ENCODE data around the gene SKI.

SKI gene

DNA sequence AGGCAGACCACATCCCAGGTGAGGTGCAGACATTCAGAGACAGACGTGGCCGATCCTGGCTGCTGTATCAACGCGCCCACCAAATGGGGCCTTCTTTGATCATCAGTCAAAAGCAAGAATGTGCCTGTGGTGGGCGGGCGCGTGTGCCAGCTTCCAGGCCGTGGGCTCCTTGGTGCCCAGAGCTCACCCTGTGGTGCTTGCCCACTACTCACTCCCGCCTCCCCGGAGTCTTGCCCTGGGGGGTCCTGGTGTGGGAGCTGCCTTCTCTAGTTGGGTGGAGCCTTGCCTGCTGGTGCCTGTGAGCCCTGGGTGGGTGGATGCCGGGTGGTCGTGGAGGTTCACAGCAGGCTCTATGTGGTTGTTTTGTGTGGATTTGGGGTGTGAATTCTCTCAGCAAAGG, 70.6 kb downstream of the SKI start:
- no peak for DNase-seq

DNA sequence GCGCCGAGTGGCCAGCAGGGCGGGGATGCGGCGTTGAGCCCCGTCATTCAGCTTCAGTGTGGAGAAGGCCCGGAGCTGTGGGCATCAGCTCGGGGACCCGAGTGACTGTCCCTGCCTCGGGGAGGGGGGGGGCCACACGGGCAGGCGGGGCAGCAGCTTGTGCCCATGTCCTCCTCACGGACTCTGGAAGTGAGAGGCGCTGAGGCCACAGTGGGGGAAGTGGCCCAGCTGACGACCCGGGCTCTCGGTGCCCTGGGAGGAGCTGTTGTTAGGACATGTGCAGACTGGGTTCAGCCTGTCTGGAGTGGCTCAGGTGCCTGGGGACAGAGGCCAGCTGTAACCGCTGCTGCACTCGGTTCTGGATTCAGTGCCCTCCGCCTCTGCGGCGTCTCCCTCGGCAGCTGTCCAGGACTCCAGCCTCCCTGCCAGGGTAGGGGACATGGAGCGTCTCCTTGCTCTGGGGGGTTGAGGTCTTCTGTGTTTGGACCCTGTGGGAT, 71.1 kb downstream of the SKI start:
- no peak for DNase-seq

DNA sequence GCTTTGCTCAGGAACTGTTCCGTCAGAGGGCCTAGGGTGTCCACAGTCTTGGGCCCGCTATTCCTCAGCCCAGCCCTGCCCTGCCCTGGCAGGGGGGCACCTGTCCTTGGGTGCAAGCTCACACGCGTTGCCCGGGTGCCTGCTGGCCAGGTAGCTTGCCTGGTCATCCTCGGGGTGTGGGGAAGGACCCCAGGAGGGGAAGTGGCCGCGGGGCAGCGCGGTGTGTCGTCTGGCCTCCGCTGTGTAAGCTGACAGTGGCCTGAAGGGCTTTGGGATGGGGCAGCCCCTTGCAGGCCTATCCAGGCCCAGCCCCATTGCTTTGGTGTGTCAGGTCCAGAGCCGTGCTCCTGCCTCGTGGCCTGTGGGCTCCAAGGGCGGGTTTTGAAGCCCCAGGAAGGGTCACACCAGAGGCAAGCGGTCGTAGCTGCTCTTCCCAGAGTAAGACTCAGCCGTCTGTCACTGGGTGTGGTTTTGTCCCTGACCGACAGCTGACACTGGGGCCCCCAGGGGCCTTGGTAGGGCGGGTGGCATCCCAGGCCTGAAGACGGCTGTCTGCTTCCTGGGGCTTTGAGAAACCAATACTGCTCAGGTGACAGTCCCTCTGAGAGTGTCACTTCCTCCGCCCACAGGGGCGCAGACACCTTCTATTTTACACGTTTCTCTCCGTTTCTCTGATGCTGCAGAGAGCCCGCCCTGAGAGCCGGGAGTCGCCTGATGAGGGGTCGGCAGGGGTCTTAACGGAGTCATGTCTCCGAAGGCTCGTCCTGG, 72.1 kb downstream of the SKI start:
- DNase-seq = peak; percentile 42 to 95 (median 65)

- DNase-seq = peak; percentile 69 to 99 (median 92)
These were observed 72.9 kb downstream of the SKI start for GRCh38 chr1:2300851-2301606.

- peak in 1 of 5 experiments; percentile 23 for DNase-seq
These were observed 73.6 kb downstream of the SKI start for GRCh38 chr1:2301607-2302291.

GRCh38 chr1:2302292-2302925, 74.3 kb downstream of the SKI start:
- DNase-seq = no peak

DNA sequence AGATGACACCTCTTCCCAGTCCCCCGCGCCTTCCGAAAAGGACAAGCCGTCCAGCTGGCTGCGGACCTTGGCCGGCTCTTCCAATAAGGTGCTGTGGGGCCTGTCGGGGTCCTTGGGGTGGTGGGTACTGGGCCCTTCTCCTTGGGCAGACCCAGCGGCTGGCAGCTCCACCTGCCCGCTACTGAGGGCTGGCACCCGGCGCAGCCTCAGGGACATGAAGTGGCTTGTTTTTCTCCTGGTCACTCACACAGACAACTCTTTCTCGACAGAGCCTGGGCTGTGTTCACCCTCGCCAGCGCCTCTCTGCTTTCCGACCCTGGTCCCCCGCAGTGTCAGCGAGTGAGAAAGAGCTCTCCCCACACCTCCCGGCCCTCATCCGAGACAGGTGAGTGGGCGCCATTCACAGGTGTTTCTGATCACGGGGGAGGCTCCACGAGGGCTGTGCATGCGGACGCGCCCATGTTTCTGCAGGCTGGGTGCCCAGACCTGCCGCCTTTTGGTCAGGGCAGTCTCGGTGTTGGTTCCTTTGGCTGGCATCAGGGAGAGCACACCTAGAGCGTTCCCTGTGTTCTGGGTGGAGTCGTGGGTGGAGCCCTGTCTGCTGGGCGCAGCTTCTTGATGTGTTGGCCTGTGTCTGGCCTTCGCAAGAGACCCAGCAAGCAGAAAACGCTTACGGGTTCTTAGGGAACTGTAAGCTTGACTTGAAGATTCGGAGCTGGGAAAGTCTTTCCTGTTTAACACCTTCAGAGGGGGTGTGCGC, 75.1 kb downstream of the SKI start:
- no peak for DNase-seq

DNA sequence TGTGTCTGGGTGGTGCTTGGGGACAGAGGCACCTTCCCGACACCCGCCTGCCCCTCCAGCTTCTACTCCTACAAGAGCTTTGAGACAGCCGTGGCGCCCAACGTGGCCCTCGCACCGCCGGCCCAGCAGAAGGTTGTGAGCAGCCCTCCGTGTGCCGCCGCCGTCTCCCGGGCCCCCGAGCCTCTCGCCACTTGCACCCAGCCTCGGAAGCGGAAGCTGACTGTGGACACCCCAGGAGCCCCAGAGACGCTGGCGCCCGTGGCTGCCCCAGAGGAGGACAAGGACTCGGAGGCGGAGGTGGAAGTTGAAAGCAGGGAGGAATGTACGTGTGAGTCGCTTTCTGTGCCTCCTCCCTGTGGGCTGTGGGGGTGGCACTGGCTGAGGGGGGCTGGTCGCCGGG, 75.7 kb downstream of the SKI start:
- no peak for DNase-seq

DNA sequence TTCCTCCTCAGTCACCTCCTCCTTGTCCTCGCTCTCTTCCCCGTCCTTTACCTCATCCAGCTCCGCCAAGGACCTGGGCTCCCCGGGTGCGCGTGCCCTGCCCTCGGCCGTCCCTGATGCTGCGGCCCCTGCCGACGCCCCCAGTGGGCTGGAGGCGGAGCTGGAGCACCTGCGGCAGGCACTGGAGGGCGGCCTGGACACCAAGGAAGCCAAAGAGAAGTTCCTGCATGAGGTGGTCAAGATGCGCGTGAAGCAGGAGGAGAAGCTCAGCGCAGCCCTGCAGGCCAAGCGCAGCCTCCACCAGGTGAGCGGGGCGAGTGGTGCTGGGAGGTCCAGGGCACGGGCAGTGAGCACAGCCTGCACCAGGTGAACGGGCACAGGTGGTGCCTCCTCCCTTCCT, 76.2 kb downstream of the SKI start:
- DNase-seq = no peak

GRCh38 chr1:2304921-2305681, 77.0 kb downstream of the SKI start:
- DNase-seq = peak in 1 of 5 experiments; percentile 51

- DNase-seq = no peak
These were observed 78.2 kb downstream of the SKI start for GRCh38 chr1:2306151-2306978.

GRCh38 chr1:2307064-2307605, 79.0 kb downstream of the SKI start:
- DNase-seq = no peak

- no peak for DNase-seq
These were observed 79.9 kb downstream of the SKI start for GRCh38 chr1:2307972-2308371.

- DNase-seq = no peak
These were observed 80.7 kb downstream of the SKI start for GRCh38 chr1:2308844-2309243.

- DNase-seq = no peak
These were observed 82.4 kb downstream of the SKI start for GRCh38 chr1:2310332-2311183.

DNA sequence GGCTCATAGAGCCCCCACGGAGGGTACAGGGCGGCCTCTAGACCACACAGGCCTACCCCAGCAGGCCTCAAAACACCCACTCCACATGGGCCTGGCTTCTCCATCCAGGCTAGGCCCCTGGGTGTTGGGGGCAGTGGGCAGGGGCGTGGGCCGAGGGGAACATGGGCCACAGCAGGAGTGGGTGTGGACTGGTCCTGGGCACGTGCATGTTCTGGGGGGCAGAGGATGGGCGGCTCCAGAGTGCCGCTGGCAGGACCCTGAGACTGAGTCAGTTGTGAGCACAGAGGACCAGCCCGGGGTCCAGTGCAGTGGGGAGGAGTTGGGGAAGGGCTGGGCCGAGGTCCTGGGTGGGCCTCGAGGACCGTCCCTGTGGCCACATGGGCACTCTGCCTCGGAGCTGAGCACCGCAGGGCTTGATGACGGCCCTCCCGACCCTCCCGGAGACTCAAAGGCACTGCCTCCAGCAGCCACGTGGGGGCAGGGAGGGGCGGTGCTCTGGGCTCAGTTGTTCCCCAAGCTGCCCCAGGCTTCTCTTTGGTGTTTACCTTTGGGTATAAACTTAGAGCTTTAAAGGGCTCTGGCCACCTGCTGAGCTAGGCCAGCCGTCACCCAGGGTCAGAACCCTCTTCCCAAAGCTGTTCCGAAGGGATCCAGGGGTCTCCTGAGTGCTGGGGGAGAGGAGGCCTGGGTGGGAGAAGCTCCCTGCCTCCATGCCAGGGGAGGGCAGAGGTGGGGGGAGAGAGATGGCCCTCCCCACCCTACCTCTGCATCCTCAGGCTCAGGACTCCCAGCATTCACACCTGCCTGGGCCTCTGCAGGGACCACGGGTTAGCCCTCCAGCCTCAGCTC, 83.3 kb downstream of the SKI start:
- DNase-seq = peak in 4 of 5 experiments; percentile 46 to 71 (median 50)

GRCh38 chr1:2312160-2312514, 84.0 kb downstream of the SKI start:
- no peak for DNase-seq

Data from T-helper 2 cell (primary cell).